Measurements from ENCODE around the gene COL9A1. TPM values are rescaled to one million over a fixed set of nuclear protein-coding genes. Genes with fewer than 3 reads are reported as not detected.

The COL9A1 gene
- total and polyA plus RNA-seq, 5 experiments from 2014 or later = not detected

DNA sequence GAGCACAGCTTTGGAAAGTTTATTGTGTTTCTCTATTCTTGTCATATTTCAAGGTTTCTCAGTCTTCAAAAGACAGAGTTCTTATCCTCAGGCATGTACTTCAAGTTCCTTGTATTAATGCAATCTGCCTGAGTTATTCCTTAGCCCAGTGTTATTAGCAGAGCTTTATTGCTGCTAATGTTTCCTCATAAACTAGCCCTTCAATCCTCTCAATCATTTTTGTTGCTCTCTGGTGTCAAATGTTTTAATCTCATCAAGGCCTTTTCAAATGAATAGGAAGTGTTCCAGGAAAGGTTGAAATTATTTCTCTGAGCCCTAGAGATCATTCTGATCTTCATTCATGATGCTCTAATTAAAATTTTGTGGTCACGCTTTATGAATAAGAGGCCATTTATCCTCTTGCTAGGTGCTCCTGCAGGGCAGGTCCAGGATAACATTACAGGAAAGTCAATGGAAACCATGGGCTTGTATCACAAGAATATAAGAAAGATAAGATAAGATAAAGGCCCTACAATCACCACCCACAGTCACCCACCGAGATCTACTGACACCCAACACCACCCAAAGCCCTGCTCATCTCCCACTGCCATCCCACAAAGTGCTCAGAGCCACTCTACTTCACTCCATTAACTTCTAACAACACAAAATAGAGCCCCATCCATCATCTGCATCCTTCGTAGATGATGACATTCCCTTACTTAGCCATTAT lies 125.9 kb downstream of the COL9A1 start:
- no peaks in the 10 kb centered on the region for H3K4me1 Mint-ChIP-seq
- no peak overlapping the region for H3K27ac Mint-ChIP-seq
- H3K27me3 Mint-ChIP-seq = peaks cover 0 to 19% (median 4%) of the 10 kb centered on the region in 5 donors
- DNase-seq (no peak), ATAC-seq (no peak)
- H3K9me3 Mint-ChIP-seq = no peaks in the 10 kb centered on the region
- H3K4me3 Mint-ChIP-seq = no peak overlapping the region
- H3K36me3 Mint-ChIP-seq = no peaks in the 10 kb centered on the region
- POLR2A ChIA-PET = no interaction called here

DNA sequence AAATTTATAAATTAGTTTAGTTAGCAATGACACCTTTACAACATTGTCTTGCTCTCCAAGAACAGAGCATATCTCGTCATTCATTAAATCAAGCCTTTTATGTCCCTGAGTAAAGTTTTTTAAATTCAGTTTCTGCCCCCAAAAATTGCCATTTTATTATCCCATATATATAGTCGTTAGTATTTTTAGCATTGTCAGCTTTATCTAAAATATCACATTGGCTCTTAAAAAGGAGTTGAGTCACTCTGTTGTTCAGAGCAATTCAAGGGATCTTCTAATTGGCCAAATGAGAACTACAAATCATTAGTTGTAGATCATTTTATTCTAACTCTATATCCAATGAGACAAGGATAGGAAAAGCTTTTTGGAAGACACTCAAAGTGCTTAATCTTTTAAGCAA lies 127.1 kb downstream of the COL9A1 start:
- DNase-seq (no peak), ATAC-seq (no peak)
- Mint-ChIP-seq H3K36me3 (no peaks in the 10 kb centered on the region), H3K4me3 (no peak overlapping the region), H3K9me3 (no peaks in the 10 kb centered on the region), H3K4me1 (no peaks in the 10 kb centered on the region), H3K27ac (no peak overlapping the region), H3K27me3 (peaks cover 2 to 22% (median 4%) of the 10 kb centered on the region in 5 donors)
- POLR2A ChIA-PET = no interaction called here

DNA sequence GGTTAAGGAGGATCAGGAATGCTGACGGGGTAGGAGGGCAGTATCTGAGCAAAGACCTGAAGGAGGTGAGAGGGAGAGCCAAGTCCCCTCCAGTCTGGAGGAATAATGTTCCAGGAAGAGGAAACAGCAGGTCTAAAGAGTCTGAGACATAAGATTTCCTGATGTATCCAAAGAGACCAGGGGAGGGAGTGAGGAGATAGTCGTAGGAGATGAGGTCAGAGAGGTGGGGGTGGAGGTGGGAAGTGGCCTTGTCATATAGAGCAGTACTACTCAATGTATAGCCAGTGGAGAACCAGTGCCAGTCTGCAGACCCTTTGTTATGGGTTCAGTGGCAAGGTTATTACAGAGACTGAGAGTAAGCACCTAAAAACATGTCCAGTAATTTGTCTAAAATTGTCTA lies 130.6 kb downstream of the COL9A1 start:
- H3K9me3 Mint-ChIP-seq = no peaks in the 10 kb centered on the region
- POLR2A ChIA-PET = no interaction called here
- no peaks in the 10 kb centered on the region for H3K36me3 Mint-ChIP-seq
- no peak overlapping the region for H3K4me3 Mint-ChIP-seq
- no peak for DNase-seq
- no peaks in the 10 kb centered on the region for H3K4me1 Mint-ChIP-seq
- H3K27me3 Mint-ChIP-seq = peaks cover 3 to 31% (median 6%) of the 10 kb centered on the region in 5 donors
- no peak overlapping the region for H3K27ac Mint-ChIP-seq
- no peak for ATAC-seq

DNA sequence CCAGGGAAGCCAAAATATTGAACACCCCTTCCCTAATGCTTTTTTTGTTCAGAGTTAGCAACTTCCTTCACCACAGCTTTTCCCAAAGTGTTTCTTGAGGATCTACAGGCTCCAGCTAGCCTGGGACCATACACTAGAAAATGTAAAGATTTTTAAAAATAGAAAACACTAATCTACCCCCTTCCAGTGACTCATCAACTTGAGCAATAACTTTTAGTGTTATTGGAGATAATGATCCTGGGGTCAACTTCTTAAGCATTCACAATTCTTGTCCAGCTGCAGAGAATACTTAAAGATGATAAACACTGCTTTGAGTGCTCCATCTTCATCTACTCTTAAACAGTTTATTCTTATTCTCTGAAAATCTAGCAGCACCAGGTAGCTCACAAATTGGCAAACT lies 131.6 kb downstream of the COL9A1 start:
- POLR2A ChIA-PET = no interaction called here
- Mint-ChIP-seq H3K27me3 (peaks cover 12 to 41% (median 15%) of the 10 kb centered on the region in 5 donors), H3K36me3 (no peaks in the 10 kb centered on the region), H3K27ac (no peak overlapping the region), H3K9me3 (no peaks in the 10 kb centered on the region), H3K4me1 (peaks cover 0 to 6% (median 2%) of the 10 kb centered on the region in 4 donors), H3K4me3 (no peak overlapping the region)
- ATAC-seq (no peak), DNase-seq (no peak)

DNA sequence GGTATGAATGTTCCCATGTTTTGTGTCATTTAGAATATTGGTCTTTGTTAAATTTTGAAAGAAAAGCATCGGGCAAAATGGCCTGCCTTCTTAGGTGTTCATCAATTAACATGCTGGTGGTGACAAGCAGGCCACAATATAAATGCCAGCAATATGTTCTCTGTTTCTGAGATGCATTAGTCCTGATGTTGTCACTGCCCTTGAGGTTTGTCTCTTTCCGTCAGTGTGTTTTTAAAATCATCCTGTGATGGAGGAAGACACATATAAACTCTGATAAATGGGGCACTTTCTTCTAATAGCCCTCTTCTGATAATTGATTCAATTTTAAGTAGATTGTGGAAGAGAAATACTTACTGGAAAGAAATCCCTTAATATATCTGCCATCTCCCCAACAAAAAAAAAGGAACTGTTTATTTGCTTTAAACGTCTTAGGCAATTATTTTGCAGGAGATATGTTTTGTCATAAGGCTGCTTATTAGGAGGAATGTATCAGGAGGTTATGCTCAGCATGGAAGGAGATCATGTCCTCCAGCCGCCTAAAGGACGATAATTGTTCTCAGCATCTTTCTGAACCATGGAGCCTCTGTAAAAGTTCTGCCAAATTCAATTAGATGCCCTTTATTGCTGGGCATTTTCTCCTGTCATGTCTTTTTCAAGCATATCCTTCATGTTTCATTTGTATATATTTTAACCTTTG lies 134.1 kb downstream of the COL9A1 start:
- DNase-seq (no peak), ATAC-seq (no peak)
- H3K27ac Mint-ChIP-seq = no peak overlapping the region
- no peaks in the 10 kb centered on the region for H3K36me3 Mint-ChIP-seq
- no peaks in the 10 kb centered on the region for H3K9me3 Mint-ChIP-seq
- H3K27me3 Mint-ChIP-seq = peaks cover 11 to 50% (median 28%) of the 10 kb centered on the region in 5 donors
- H3K4me3 Mint-ChIP-seq = no peak overlapping the region
- POLR2A ChIA-PET = no interaction called here
- H3K4me1 Mint-ChIP-seq = peaks cover 0 to 8% (median 2%) of the 10 kb centered on the region in 4 donors

Other genes with a start within 250 kb of the COL9A1 start
- gene FAM135A, start 110.4 kb upstream of the COL9A1 start, total RNA-seq = 10 to 100 TPM; 10.9 to 11.5 TPM
- gene FAM135A, start 110.4 kb upstream of the COL9A1 start, polyA plus RNA-seq = 1 to 10 TPM; 2.9 to 3.9 (median 3.3) TPM